A673 (cell line): ENCODE data around the gene OTOP3. TPM values are rescaled to one million over a fixed set of nuclear protein-coding genes. Genes with fewer than 3 reads are reported as not detected.

Source experiments
- BruUV-seq: library from RNA; stranded (reverse); fragments of 400-500 nt; replicated peaks from 2 replicates; lab custom pipeline; 2021; lab: Mats Ljungman, UMichigan
- CTCF ChIA-PET: fragments of 300-600 bp; sonication (Branson Sonifier 250); formaldehyde crosslinking; loops from one replicate; lab custom pipeline; 2022; ENCODE audit warnings: antibody characterized with exemption; lab: Charles Lee
- POLR2A ChIA-PET: fragments of 300-600 bp; sonication (Branson Sonifier 250); formaldehyde crosslinking; loops from one replicate; lab custom pipeline; 2022; ENCODE audit warnings: antibody characterized with exemption; ENCODE audit not compliant: low non-redundant PET; lab: Charles Lee
- DNase-seq: peaks from one replicate; pipeline ENCODE4 v3.0.0-alpha.2; 2015; ENCODE audit warnings: low spot score
- H3K27ac ChIP-seq: fragments of 200-600 bp; sonication (generic); 2 replicates; pipeline ENCODE4 v1.5.1; 2016; ENCODE audit warnings: mixed run types, low read depth, mild to moderate bottlenecking, mixed read lengths, antibody characterized with exemption, low read length; ENCODE audit not compliant: poor library complexity, severe bottlenecking
- H3K27me3 ChIP-seq: fragments of 200-600 bp; sonication (generic); replicated peaks from 2 replicates; pipeline ENCODE4 v1.6.1; 2017; ENCODE audit warnings: mixed run types, low read depth, mild to moderate bottlenecking, mixed read lengths, antibody characterized with exemption, low read length; ENCODE audit not compliant: insufficient read depth, poor library complexity
- H3K36me3 ChIP-seq: fragments of 200-600 bp; sonication (generic); 2 replicates; pipeline ENCODE4 v1.6.1; 2016; ENCODE audit warnings: mixed run types, mild to moderate bottlenecking, mixed read lengths, antibody characterized with exemption, low read length; ENCODE audit not compliant: insufficient read depth, poor library complexity, severe bottlenecking
- H3K4me1 ChIP-seq: fragments of 200-600 bp; sonication (generic); 2 replicates; pipeline ENCODE4 v1.6.1; 2017; ENCODE audit warnings: mixed run types, mild to moderate bottlenecking, mixed read lengths, antibody characterized with exemption, low read length; ENCODE audit not compliant: insufficient read depth, poor library complexity, severe bottlenecking
- H3K4me3 ChIP-seq: fragments of 200-600 bp; sonication (generic); 2 replicates; pipeline ENCODE4 v1.5.1; 2016; ENCODE audit warnings: low read depth, mixed run types, mild to moderate bottlenecking, mixed read lengths, low read length; ENCODE audit not compliant: poor library complexity, severe bottlenecking
- H3K9me3 ChIP-seq: fragments of 200-600 bp; sonication (generic); 2 replicates; pipeline ENCODE4 v1.6.1; 2016; ENCODE audit warnings: mixed run types, low read depth, mild to moderate bottlenecking, mixed read lengths, antibody characterized with exemption, low read length; ENCODE audit not compliant: poor library complexity, severe bottlenecking
- EZH2 ChIP-seq: fragments of 200-600 bp; sonication (generic); IDR thresholded peaks from 2 replicates; pipeline ENCODE4 v1.6.1; 2017; ENCODE audit warnings: borderline replicate concordance, low read depth, mild to moderate bottlenecking, mixed read lengths, antibody characterized with exemption, low read length; ENCODE audit not compliant: poor library complexity, severe bottlenecking
- intact Hi-C: fragments of 100-400 bp; cut with micrococcal nuclease; formaldehyde crosslinking; loops from one replicate; pipeline ENCODE4 v1.10.0; 2022; ENCODE audit not compliant: unreplicated experiment
- total RNA-seq: library from RNA; stranded (reverse); gene quantifications from 2 replicates; pipeline ENCODE4 v1.2.3, GENCODE V29; 2021
- TF ChIP-seq, protein P1 (sequence below): fragments of 300-800, 200-600 bp; sonication (generic); conservative IDR thresholded peaks from 2 replicates; pipeline ENCODE4 v1.5.1; 2017; ENCODE audit warnings: low read depth, mild to moderate bottlenecking, antibody characterized with exemption, low read length, moderate library complexity, mixed read lengths

The OTOP3 gene
- total RNA-seq, 1 experiment from 2014 or later, result not detected

- intact Hi-C loops, result no loop called here
- H3K4me3 ChIP-seq, result no peak overlapping the region
- TF ChIP-seq, protein P1, sequence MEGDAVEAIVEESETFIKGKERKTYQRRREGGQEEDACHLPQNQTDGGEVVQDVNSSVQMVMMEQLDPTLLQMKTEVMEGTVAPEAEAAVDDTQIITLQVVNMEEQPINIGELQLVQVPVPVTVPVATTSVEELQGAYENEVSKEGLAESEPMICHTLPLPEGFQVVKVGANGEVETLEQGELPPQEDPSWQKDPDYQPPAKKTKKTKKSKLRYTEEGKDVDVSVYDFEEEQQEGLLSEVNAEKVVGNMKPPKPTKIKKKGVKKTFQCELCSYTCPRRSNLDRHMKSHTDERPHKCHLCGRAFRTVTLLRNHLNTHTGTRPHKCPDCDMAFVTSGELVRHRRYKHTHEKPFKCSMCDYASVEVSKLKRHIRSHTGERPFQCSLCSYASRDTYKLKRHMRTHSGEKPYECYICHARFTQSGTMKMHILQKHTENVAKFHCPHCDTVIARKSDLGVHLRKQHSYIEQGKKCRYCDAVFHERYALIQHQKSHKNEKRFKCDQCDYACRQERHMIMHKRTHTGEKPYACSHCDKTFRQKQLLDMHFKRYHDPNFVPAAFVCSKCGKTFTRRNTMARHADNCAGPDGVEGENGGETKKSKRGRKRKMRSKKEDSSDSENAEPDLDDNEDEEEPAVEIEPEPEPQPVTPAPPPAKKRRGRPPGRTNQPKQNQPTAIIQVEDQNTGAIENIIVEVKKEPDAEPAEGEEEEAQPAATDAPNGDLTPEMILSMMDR, result no peak
- TF ChIP-seq EZH2, result no peak
- POLR2A ChIA-PET, result no interaction called here
- no peaks in the 10 kb centered on the region for H3K9me3 ChIP-seq
- no peak overlapping the region for H3K27ac ChIP-seq
- peaks cover 14% of the 10 kb centered on the region for H3K4me1 ChIP-seq
- H3K36me3 ChIP-seq, result no peaks in the 10 kb centered on the region
- BruUV-seq, result no TSS peak
- peaks cover 66% of the 10 kb centered on the region for H3K27me3 ChIP-seq
- DNase-seq, result no peak
- CTCF ChIA-PET, result no interaction called here
Observed at GRCh38 chr17:74925242-74925641, 10.5 kb upstream of the OTOP3 start.

GRCh38 chr17:74928786-74929185, 6.9 kb upstream of the OTOP3 start:
- CTCF ChIA-PET, result no interaction called here

DNA sequence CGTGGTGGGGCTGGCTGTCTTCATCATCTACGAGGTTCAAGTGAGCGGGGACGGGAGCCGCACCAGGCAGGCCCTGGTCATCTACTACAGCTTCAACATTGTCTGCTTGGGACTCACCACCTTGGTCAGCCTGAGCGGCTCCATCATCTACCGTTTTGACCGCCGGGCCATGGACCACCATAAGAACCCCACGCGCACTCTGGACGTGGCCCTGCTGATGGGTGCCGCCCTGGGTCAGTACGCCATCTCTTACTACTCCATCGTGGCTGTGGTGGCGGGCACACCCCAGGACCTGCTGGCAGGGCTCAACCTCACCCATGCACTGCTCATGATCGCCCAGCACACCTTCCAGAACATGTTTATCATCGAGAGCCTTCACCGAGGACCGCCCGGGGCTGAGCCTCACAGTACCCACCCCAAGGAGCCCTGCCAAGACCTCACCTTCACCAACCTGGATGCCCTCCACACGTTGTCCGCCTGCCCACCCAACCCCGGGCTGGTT, 5.1 kb upstream of the OTOP3 start:
- ChIA-PET CTCF (no interaction called here), POLR2A (no interaction called here)
- Histone ChIP-seq H3K4me1 (no peaks in the 10 kb centered on the region), H3K4me3 (no peak overlapping the region), H3K27ac (no peak overlapping the region), H3K9me3 (no peaks in the 10 kb centered on the region), H3K27me3 (peaks cover 69% of the 10 kb centered on the region), H3K36me3 (no peaks in the 10 kb centered on the region)
- no peak for DNase-seq
- BruUV-seq, result no TSS peak
- no peak for TF ChIP-seq EZH2
- TF ChIP-seq, protein P1, result no peak
- intact Hi-C loops, result no loop called here

More at GRCh38 chr17:74928786-74929185, 6.9 kb upstream of the OTOP3 start:
- no peak for DNase-seq
- intact Hi-C loops, result no loop called here
- Histone ChIP-seq H3K9me3 (no peaks in the 10 kb centered on the region), H3K27me3 (peaks cover 69% of the 10 kb centered on the region), H3K36me3 (no peaks in the 10 kb centered on the region), H3K4me3 (no peak overlapping the region), H3K27ac (no peak overlapping the region), H3K4me1 (no peaks in the 10 kb centered on the region)
- no peak for TF ChIP-seq EZH2
- TF ChIP-seq, protein P1, result no peak
- POLR2A ChIA-PET, result no interaction called here
- no TSS peak for BruUV-seq
